GM18951 (cell line): Measurements from ENCODE around the gene POLR3H.

ENCODE experiments used
- POLR2A ChIP-seq: IDR thresholded peaks from 4 replicates; pipeline ENCODE4 v1.6.1; 2011; ENCODE audit warnings: mild to moderate bottlenecking; ENCODE audit not compliant: insufficient read length, insufficient read depth; ENCODE audit errors: extremely low read depth
- in situ Hi-C: fragments of 300-500 bp; cut with MboI; formaldehyde crosslinking; loops from one replicate; pipeline ENCODE4 v1.12.0; 2022; ENCODE audit warnings: low sequenced_read_pairs, mixed read lengths, inconsistent platforms; ENCODE audit not compliant: unreplicated experiment

The POLR3H gene

DNA sequence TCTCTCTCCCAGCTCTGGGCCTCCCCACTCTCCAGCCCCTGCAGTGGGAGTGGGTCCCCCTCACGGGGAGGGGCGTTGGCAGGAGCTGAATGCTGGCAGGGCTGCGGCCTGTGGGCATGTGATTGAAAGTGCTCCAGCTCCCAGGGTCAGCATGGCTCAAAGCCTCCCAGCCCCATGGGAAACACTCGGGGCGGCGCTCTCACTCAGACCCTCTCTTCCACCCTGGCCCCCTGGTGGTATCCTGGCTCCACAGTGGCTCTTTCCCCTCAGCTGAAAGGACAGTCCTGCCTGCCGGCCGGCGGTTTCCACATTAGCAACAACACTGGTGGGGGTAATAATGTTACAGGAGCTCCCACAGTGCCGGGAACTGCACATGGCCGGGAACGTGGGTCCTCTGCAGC, 35.5 kb downstream of the POLR3H start:
- no peak for TF ChIP-seq POLR2A
- in situ Hi-C loops, result no loop called here

DNA sequence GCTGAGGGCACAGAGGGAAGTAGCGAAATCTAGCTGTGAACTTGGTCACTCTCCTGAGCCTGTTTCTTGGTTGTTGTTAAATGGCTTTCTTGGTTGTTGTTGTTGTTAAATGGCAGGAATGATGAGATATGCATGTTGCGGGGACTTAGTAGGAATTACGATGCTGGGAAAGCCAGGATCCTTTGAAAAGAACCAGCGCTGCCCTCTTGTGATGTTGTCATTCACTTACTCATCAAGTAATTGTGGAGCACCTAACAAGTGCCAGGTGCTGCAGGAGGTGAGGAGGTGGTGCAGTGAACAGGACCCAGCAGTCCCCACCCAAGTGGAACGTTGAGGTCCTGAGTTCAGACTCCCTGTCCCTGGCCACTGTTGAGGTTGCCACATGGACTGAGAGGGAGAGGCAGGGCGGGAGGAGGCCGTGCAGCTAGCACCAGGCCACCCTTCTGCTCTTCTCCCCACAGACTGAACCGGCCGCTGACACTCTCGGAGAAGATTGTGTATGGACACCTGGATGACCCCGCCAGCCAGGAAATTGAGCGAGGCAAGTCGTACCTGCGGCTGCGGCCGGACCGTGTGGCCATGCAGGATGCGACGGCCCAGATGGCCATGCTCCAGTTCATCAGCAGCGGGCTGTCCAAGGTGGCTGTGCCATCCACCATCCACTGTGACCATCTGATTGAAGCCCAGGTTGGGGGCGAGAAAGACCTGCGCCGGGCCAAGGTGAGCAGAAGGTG, 36.8 kb downstream of the POLR3H start:
- TF ChIP-seq POLR2A, result no peak
- in situ Hi-C loops, result no loop called here

DNA sequence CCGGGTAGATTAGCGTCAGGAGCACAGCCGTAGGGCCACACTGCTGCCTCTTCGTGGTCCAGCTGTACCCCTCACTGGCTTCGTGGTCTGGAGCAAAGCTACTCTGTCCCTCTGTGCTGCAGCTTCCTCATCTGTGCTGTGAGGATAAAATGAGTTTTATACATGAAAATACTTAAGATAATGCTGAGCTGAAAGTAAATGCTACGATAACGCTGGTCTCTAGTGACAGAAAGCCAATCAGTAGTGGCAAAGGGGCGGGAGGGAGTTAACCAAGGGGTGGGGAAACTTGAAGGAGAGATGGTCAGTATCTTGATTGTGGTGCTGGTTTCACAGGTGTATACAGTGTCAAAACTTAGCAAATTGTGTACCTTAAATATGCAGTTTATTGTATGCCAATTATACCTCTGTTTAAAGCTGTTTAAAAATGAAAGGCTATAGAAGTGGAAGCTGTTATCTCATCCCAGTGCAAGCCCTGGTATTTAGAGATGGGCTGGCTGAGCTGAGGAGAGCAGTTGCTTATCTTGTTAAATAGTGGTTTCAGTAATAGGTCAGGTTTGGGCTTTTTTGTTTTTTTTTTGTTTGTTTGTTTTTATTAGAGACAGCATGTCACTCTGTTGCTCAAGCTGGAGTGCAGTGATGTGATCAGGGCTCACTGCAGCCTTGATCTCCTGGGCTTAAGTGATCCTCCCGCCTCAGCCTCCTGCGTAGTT, 38.6 kb downstream of the POLR3H start:
- in situ Hi-C loops, result no loop called here
- no peak for TF ChIP-seq POLR2A

DNA sequence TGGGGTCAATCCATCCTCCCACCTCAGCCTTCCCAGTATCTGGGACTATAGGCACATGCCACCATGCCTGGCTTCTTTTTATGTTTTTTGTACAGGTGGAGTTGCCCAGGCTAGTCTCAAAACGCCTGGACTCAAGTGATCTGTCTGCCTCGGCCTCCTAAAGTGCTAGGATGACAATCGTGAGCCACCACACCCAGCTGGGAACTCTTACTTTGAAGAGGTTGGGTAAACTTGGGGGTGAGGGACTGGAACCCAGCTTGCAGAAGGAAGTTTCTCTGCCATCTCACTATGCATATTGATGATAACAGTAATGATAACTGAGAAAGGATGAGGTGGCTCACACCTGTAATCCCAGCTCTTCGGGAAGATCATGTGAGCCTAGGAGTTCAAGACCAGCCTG, 39.5 kb downstream of the POLR3H start:
- in situ Hi-C loops, result no loop called here
- no peak for TF ChIP-seq POLR2A

DNA sequence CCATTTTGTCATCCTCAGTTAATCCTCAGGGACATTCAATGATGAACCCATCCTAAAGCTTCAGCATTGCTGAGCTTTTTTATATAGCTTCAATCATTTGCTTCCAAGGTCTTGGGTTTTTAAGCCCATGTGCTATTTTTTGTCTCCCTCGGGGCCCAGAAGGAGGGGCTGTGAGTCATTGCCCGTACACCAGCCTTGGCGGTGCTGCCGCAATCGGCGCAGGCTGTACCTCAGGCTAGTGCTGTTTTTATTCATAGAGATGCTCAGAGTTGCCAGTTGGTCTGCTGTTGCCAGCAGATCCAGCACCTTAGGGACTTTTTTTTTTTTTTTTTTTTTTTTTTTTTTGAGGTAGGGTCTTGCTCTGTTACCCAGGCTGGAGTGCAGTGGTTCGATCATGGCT, 39.9 kb downstream of the POLR3H start:
- TF ChIP-seq POLR2A, result no peak
- in situ Hi-C loops, result no loop called here

DNA sequence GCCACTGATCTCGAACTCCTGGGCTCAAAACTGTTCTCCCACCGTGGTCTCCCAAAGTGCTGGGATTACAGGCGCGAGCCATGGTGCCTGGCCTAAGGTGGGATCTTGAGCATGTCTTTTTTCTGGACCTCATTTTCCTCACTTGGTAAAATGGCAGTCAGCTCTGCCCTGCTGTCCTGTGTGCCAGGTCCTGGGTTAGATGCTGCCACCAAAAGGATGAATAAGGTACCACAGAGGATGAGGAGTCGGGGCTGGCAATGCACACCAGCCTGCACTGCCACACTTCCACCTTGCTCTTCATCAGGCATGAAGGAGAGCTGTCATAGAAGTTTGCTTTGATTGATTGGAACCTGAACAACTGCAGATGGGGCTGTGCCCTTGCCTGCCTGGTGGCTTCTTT, 43.1 kb downstream of the POLR3H start:
- TF ChIP-seq POLR2A, result no peak
- in situ Hi-C loops, result no loop called here

DNA sequence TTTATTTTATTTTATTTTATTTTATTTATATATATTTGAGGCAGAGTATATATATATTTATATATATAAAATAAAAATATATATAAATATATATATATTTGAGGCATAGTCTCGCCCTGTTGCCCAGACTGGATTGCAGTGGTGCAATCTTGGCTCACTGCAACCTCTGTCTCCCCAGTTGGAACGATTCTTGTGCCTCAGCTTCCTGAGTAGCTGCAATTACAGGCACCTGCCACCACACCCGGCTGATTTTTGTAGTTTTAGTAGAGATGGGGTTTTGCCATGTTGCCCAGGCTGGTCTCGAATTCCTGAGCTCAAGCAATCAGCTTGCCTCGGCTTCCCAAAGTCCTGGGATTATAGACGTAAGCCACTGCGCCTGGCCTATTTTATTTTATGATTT, 44.0 kb downstream of the POLR3H start:
- no peak for TF ChIP-seq POLR2A
- in situ Hi-C loops, result no loop called here

DNA sequence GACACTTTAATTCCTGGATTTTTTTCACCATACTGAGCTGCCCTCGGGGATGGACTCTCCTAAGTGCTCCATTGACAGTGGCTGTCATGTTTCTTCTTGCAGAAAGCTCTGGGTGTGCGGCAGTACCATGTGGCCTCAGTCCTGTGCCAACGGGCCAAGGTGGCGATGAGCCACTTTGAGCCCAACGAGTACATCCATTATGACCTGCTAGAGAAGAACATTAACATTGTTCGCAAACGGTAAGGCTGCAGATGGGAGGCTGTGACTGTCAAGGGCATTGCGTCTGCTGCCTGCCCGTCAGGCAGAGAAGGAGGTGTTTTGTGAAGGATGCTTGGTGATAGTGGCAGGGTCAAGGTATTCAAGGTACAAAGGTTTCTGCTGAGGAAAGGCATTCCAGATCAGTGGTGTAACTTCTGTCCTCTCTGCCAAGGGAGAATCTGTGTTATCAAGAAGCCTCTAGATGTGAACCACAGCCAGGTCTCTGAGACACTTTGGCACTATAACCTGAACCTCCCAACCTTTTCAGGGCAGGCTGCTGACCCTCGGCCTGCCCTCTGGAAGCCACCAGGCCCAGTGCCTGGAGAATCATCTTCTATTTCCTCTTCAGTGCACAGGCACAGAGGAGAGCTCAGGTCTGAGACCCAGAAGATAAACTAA, 44.5 kb downstream of the POLR3H start:
- TF ChIP-seq POLR2A, result no peak
- in situ Hi-C loops, result no loop called here

DNA sequence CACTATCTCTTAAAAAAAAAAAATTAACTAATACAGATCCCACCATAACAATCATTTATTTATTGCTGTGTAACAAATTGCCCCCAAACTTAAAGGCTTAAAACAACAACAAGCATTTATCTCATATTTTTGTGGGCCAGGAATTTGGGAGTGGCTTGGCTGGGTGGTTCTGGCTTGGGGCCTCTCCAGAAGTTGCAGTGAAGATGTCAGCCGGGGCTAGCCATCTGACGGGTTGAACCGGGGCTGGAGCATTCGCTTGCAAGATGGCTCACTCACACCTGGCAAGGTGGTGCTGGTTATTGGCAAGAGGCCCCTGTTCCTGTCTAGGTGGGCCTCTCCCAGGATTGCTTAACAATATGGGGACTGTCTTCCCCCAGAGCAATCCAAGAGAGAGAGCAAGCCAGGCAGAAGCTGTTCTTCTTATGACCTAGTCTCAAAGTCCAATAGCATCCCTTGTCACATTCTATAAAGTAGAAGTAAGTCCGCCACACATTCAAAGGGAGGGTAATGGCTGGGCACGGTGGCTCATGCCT, 45.9 kb downstream of the POLR3H start:
- TF ChIP-seq POLR2A, result no peak
- in situ Hi-C loops, result no loop called here

DNA sequence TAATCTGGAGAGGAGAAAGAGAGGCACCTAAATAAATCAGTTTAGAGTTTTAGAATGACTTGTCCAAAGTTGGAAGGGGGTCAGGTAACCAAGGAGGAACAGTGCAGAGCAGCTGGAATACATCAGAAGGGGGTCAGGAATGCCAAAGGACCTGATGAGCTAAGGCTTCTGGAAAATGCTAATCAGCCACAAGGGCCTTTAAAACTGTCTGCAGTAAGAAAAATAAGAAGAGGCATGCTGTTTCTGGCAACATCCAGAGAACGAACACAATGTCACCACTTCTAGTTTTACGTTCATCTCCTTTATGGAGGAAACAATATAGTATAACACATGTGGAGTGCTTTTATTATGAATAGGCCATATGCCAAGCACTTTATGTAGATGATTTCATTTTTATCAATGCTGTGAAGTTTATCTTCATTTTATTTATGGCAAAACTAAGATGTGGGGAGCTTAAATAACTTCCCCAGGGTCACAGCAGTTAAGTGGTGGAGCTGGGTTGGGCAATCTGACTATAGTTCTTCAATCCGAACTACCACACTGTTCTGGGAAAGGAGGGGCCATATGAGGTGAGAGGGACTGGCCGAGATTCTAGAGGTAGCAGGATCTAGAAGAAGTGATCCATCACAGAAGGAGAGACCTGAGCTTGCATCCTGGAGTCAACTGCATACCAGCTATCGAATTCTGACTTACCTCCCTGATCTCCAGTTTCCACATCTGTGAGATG, 52.7 kb downstream of the POLR3H start:
- in situ Hi-C loops, result no loop called here
- TF ChIP-seq POLR2A, result no peak

DNA sequence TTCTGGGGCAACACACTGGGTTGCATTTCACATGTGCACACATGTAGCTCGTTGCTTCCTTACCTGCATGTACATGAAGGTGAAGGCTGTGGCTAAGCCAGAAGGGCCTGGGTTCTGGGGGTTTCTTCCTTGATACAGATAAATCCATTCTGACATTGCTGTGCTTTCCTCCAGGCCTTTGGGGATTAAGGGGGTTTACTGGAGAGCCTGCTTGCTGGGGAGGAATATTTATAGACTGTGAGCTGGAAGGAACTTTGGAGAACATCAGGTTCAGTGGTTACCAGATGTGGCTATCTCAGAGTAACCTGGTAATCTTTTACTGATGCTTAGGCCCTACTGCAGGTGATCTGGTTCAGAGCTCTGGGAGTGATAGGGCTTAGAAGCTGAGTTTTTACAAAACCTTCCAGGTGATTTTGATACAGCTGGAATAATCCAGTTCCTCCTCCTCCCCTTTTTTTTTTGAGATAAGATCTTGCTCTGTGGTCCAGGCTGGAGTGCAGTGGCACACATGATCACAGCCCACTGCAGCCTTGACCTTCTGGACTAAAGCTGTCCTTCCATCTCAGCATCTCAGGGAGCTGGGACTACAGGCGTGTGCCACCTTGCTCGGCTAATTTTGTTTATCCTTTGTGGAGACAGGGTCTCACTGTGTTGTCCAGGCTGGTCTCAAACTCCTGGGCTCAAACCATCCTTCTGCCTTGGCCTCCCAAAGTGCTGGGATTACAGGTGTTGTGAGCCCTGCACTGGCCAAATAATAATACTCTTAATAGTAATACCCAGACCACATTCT, 55.5 kb downstream of the POLR3H start:
- in situ Hi-C loops, result no loop called here
- no peak for TF ChIP-seq POLR2A

DNA sequence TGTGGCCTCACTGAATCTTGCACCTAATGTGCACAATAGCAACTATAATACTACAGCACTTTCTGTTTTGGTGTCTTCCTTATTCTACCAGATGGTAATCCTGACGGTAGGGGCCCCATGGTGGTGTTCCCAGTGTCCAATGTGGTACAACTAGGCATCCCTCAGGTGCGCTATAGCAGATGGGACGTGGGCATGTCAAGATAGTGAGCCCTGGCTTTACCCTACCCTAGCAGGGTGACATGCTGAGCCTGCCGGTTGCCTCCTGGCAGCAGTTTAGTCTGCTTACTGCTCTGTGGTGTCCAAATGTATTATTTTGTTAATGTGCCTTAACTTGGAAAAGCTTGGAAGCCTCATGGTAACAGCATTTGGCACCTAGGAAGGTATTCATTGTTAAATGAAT, 56.2 kb downstream of the POLR3H start:
- in situ Hi-C loops, result no loop called here

More for the DNA sequence above, 56.2 kb downstream of the POLR3H start:
- TF ChIP-seq POLR2A, result no peak
